Activated T-cell treated with anti-CD3 and anti-CD28 coated beads, Interleukin-2, amount 50 U/mL, for 72 hours (primary cell): ENCODE data around the gene CTNNA3. TPM values are rescaled to one million over a fixed set of nuclear protein-coding genes. Genes with fewer than 3 reads are reported as not detected.
A peak's percentile ranks its signal among the peaks of the same experiment; 100 is the strongest.

ENCODE experiments used
- ATAC-seq, 2 donors: fragments of 150-1000 bp; cut with Tn5 transposase; replicated peaks in 1 of 2; 2 replicates each; pipeline ENCODE4 v1.10.0; 2021; ENCODE audit warnings: moderate library complexity in 2 of 2, mild to moderate bottlenecking in 1 of 2
- DNase-seq, 2 donors: peaks; one replicate each; pipeline ENCODE4 v3.0.0; 2021 to 2022; ENCODE audit warnings: mixed read lengths in 1 of 2
- H3K27ac Mint-ChIP-seq: one replicate; pipeline ENCODE4 v1.8.0; 2022; ENCODE audit warnings: mild to moderate bottlenecking, moderate library complexity, mixed read lengths
- H3K27me3 Mint-ChIP-seq: one replicate; pipeline ENCODE4 v1.8.0; 2022; ENCODE audit warnings: low read depth, mixed read lengths
- H3K36me3 Mint-ChIP-seq, 2 donors: one replicate each; pipeline ENCODE4 v1.8.0; 2022; ENCODE audit warnings: mixed read lengths in 2 of 2, mild to moderate bottlenecking in 1 of 2; ENCODE audit not compliant: insufficient read depth in 2 of 2
- H3K4me1 Mint-ChIP-seq: one replicate; pipeline ENCODE4 v1.8.0; 2022; ENCODE audit warnings: low read depth, mixed read lengths
- H3K4me3 Mint-ChIP-seq, 2 donors: one replicate each; pipeline ENCODE4 v1.8.0; 2022; ENCODE audit warnings: mild to moderate bottlenecking in 2 of 2, mixed read lengths in 2 of 2, moderate library complexity in 2 of 2
- H3K9me3 Mint-ChIP-seq, 2 donors: one replicate each; pipeline ENCODE4 v1.8.0; 2022; ENCODE audit warnings: mixed read lengths in 2 of 2
- total RNA-seq, 2 donors: library from RNA; stranded (reverse); gene quantifications; one replicate each; pipeline ENCODE4 v1.2.3, GENCODE V29; 2022

The CTNNA3 gene
- total RNA-seq, 2 donors from 2014 or later: 0.25 to 0.74 TPM

- DNase-seq (no peak), ATAC-seq (no peak)
- Mint-ChIP-seq H3K27ac (no peak overlapping the region), H3K4me3 (no peak overlapping the region), H3K9me3 (peaks cover 0 to 1% of the 10 kb centered on the region in 2 donors), H3K27me3 (no peaks in the 10 kb centered on the region), H3K36me3 (no peaks in the 10 kb centered on the region), H3K4me1 (no peaks in the 10 kb centered on the region)
These were observed 858.7 kb downstream of the CTNNA3 start for GRCh38 chr10:66837335-66837734.

- Mint-ChIP-seq H3K27me3 (no peaks in the 10 kb centered on the region), H3K9me3 (no peaks in the 10 kb centered on the region), H3K4me1 (no peaks in the 10 kb centered on the region), H3K4me3 (no peak overlapping the region), H3K27ac (no peak overlapping the region), H3K36me3 (no peaks in the 10 kb centered on the region)
- ATAC-seq (no peak), DNase-seq (no peak)
These were observed 859.2 kb downstream of the CTNNA3 start for GRCh38 chr10:66836771-66837170.

- H3K27ac Mint-ChIP-seq: no peak overlapping the region
- H3K27me3 Mint-ChIP-seq: no peaks in the 10 kb centered on the region
- ATAC-seq (no peak), DNase-seq (no peak)
- no peak overlapping the region for H3K4me3 Mint-ChIP-seq
- peaks cover 4% of the 10 kb centered on the region in 2 donors for H3K9me3 Mint-ChIP-seq
- H3K4me1 Mint-ChIP-seq: no peaks in the 10 kb centered on the region
- no peaks in the 10 kb centered on the region for H3K36me3 Mint-ChIP-seq
These were observed 859.9 kb downstream of the CTNNA3 start for GRCh38 chr10:66836057-66836456.

GRCh38 chr10:66835400-66835799, 860.6 kb downstream of the CTNNA3 start:
- H3K36me3 Mint-ChIP-seq: no peaks in the 10 kb centered on the region
- no peak overlapping the region for H3K4me3 Mint-ChIP-seq
- no peak for DNase-seq
- no peak for ATAC-seq
- no peaks in the 10 kb centered on the region for H3K4me1 Mint-ChIP-seq
- no peak overlapping the region for H3K27ac Mint-ChIP-seq
- H3K9me3 Mint-ChIP-seq: peaks cover 4 to 6% of the 10 kb centered on the region in 2 donors
- no peaks in the 10 kb centered on the region for H3K27me3 Mint-ChIP-seq

- H3K27ac Mint-ChIP-seq: no peak overlapping the region
- no peaks in the 10 kb centered on the region for H3K36me3 Mint-ChIP-seq
- H3K27me3 Mint-ChIP-seq: no peaks in the 10 kb centered on the region
- H3K4me3 Mint-ChIP-seq: no peak overlapping the region
- DNase-seq: no peak
- peaks cover 4 to 6% of the 10 kb centered on the region in 2 donors for H3K9me3 Mint-ChIP-seq
- peak in 1 of 2 donors; percentile 39 for ATAC-seq
- H3K4me1 Mint-ChIP-seq: no peaks in the 10 kb centered on the region
These were observed 861.2 kb downstream of the CTNNA3 start for GRCh38 chr10:66834802-66835201.

GRCh38 chr10:66833861-66834260, 862.1 kb downstream of the CTNNA3 start:
- DNase-seq (no peak), ATAC-seq (no peak)
- H3K27ac Mint-ChIP-seq: no peak overlapping the region
- H3K4me1 Mint-ChIP-seq: no peaks in the 10 kb centered on the region
- H3K36me3 Mint-ChIP-seq: no peaks in the 10 kb centered on the region
- H3K4me3 Mint-ChIP-seq: no peak overlapping the region
- peaks cover 4 to 6% of the 10 kb centered on the region in 2 donors for H3K9me3 Mint-ChIP-seq
- H3K27me3 Mint-ChIP-seq: no peaks in the 10 kb centered on the region

- H3K4me3 Mint-ChIP-seq: no peak overlapping the region
- H3K9me3 Mint-ChIP-seq: peaks cover 4 to 6% of the 10 kb centered on the region in 2 donors
- no peak overlapping the region for H3K27ac Mint-ChIP-seq
- H3K27me3 Mint-ChIP-seq: no peaks in the 10 kb centered on the region
- ATAC-seq (no peak), DNase-seq (no peak)
- H3K4me1 Mint-ChIP-seq: no peaks in the 10 kb centered on the region
- no peaks in the 10 kb centered on the region for H3K36me3 Mint-ChIP-seq
These were observed 863.1 kb downstream of the CTNNA3 start for GRCh38 chr10:66832781-66833422.

- Mint-ChIP-seq H3K4me1 (no peaks in the 10 kb centered on the region), H3K9me3 (peaks cover 4 to 8% of the 10 kb centered on the region in 2 donors), H3K27ac (no peak overlapping the region), H3K36me3 (no peaks in the 10 kb centered on the region), H3K4me3 (no peak overlapping the region), H3K27me3 (no peaks in the 10 kb centered on the region)
- ATAC-seq (no peak), DNase-seq (no peak)
These were observed 867.0 kb downstream of the CTNNA3 start for GRCh38 chr10:66828957-66829356.

GRCh38 chr10:66827353-66827752, 868.6 kb downstream of the CTNNA3 start:
- no peaks in the 10 kb centered on the region for H3K36me3 Mint-ChIP-seq
- ATAC-seq (no peak), DNase-seq (no peak)
- H3K4me1 Mint-ChIP-seq: no peaks in the 10 kb centered on the region
- no peak overlapping the region for H3K27ac Mint-ChIP-seq
- H3K4me3 Mint-ChIP-seq: no peak overlapping the region
- no peaks in the 10 kb centered on the region for H3K27me3 Mint-ChIP-seq
- H3K9me3 Mint-ChIP-seq: peaks cover 4 to 8% of the 10 kb centered on the region in 2 donors

GRCh38 chr10:66823301-66823700, 872.7 kb downstream of the CTNNA3 start:
- ATAC-seq (no peak), DNase-seq (no peak)
- Mint-ChIP-seq H3K4me3 (no peak overlapping the region), H3K27ac (no peak overlapping the region), H3K36me3 (no peaks in the 10 kb centered on the region), H3K4me1 (no peaks in the 10 kb centered on the region), H3K9me3 (peaks cover 0 to 2% of the 10 kb centered on the region in 2 donors), H3K27me3 (no peaks in the 10 kb centered on the region)

- no peak overlapping the region for H3K4me3 Mint-ChIP-seq
- H3K9me3 Mint-ChIP-seq: peaks cover 0 to 2% of the 10 kb centered on the region in 2 donors
- H3K36me3 Mint-ChIP-seq: no peaks in the 10 kb centered on the region
- H3K27me3 Mint-ChIP-seq: no peaks in the 10 kb centered on the region
- H3K27ac Mint-ChIP-seq: no peak overlapping the region
- no peaks in the 10 kb centered on the region for H3K4me1 Mint-ChIP-seq
- ATAC-seq: no peak
- DNase-seq: no peak
These were observed 873.2 kb downstream of the CTNNA3 start for GRCh38 chr10:66822801-66823200.

GRCh38 chr10:66819691-66820090, 876.3 kb downstream of the CTNNA3 start:
- Mint-ChIP-seq H3K36me3 (no peaks in the 10 kb centered on the region), H3K4me3 (no peak overlapping the region), H3K27me3 (no peaks in the 10 kb centered on the region), H3K9me3 (peaks cover 0 to 2% of the 10 kb centered on the region in 2 donors), H3K4me1 (no peaks in the 10 kb centered on the region), H3K27ac (no peak overlapping the region)
- ATAC-seq: no peak
- DNase-seq: no peak

GRCh38 chr10:66813122-66813521, 882.9 kb downstream of the CTNNA3 start:
- Mint-ChIP-seq H3K4me3 (no peak overlapping the region), H3K27me3 (no peaks in the 10 kb centered on the region), H3K27ac (no peak overlapping the region), H3K36me3 (peaks cover 0 to 2% of the 10 kb centered on the region in 2 donors), H3K4me1 (no peaks in the 10 kb centered on the region), H3K9me3 (peaks cover 2 to 7% of the 10 kb centered on the region in 2 donors)
- DNase-seq: no peak
- no peak for ATAC-seq

- DNase-seq (no peak), ATAC-seq (no peak)
- Mint-ChIP-seq H3K36me3 (peaks cover 0 to 2% of the 10 kb centered on the region in 2 donors), H3K27ac (no peak overlapping the region), H3K9me3 (peaks cover 2 to 5% of the 10 kb centered on the region in 2 donors), H3K4me3 (no peak overlapping the region), H3K27me3 (no peaks in the 10 kb centered on the region), H3K4me1 (no peaks in the 10 kb centered on the region)
These were observed 884.8 kb downstream of the CTNNA3 start for GRCh38 chr10:66811211-66811610.
